ENCODE data around the gene ORAI2.

DNA sequence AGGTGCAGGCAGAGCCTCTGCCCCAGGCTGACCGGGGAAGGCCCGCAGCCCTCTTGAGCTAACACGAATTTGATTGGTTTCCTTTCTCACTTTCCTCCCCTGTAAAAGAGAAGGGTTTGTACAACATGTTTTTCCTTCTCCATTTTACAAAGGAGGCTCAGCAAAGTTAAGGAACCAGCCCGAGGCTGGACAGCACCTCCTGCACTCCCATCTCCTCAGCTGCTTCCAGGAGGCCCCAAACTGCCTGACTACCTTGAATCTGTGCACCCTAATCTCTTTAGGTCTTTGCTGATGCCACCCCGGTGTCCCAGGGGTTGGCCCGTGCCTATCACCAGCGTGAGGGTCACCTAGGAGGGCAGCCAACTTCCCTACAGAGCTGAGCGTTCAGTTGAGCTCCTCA lies 27.1 kb downstream of the ORAI2 start:
- TF ChIP-seq POLR2AphosphoS5 (IDR thresholded peaks at IDR 0.05; ENCODE audit: low read depth, low read length), result no peak
- TF ChIP-seq POLR2A (IDR thresholded peaks at IDR 0.05; ENCODE audit: low read depth, low read length), result no peak

All from GM12891 (cell line).